Fibroblast of lung (primary cell): Measurements from ENCODE around the gene TCF12.

Source experiments
- EZH2 ChIP-seq: IDR thresholded peaks from 2 replicates; pipeline ENCODE4 v1.5.1; 2012; ENCODE audit warnings: low read length, control low read depth, mild to moderate bottlenecking; ENCODE audit errors: missing control alignments
- TF ChIP-seq, protein P1 (sequence below), 2 donors: IDR thresholded peaks in 1 of 2; conservative IDR thresholded peaks in 1 of 2; 1 replicate in 1 of 2; 2 replicates in 1 of 2; pipeline ENCODE4 v1.5.1; 2011 to 2012; ENCODE audit warnings: low read length in 2 of 2, control low read depth in 1 of 2, inconsistent platforms in 1 of 2, low read depth in 1 of 2, mild to moderate bottlenecking in 1 of 2

DNA sequence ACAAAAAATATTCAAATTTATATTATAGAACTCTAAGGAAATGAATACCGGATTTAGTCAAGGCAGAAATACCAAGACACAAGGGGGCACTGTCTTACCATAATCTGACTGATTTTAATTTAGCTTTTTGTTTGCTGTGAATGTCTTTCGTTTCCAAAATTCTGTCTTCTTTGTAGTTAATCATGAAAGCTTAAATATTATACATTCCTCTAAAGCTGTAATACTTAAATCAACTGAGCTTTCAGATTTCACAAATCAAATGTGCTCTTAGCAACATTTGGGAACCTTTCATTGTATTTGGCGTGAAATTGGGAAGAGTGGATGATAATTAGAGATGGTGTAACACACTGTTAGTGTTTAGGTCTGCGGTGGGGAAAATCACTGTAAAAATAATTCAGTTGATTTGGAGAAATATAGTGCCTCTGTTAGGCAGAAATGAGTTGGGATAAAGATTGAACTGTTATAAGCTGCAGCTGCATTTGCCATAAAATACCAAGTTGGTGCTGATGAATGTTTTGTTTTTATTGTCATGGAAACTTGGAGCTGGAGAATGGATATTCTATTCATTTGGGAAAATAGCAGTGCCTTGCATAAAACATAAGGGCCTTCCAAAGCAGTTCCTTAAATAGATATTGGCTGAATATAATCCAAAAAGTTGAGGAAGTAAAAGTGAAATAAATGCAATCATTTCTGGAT is 228.2 kb downstream of the TCF12 start:
- TF ChIP-seq, protein P1, sequence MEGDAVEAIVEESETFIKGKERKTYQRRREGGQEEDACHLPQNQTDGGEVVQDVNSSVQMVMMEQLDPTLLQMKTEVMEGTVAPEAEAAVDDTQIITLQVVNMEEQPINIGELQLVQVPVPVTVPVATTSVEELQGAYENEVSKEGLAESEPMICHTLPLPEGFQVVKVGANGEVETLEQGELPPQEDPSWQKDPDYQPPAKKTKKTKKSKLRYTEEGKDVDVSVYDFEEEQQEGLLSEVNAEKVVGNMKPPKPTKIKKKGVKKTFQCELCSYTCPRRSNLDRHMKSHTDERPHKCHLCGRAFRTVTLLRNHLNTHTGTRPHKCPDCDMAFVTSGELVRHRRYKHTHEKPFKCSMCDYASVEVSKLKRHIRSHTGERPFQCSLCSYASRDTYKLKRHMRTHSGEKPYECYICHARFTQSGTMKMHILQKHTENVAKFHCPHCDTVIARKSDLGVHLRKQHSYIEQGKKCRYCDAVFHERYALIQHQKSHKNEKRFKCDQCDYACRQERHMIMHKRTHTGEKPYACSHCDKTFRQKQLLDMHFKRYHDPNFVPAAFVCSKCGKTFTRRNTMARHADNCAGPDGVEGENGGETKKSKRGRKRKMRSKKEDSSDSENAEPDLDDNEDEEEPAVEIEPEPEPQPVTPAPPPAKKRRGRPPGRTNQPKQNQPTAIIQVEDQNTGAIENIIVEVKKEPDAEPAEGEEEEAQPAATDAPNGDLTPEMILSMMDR (conservative IDR thresholded peaks at IDR 0.05 in 1 of 2, IDR thresholded peaks at IDR 0.05 in 1 of 2; ENCODE audit: low read depth in 1 of 2, low read length in 2 of 2), result peak; percentile 40 to 65
- TF ChIP-seq EZH2, result no peak
